HL-60 (cell line): ENCODE data around the gene TNFAIP8L3.
"Not testable (repeated sequence)": the region's sequence is repeated elsewhere in the genome, so short reads cannot be mapped to it uniquely, and the experiment has no call there.

Experiments
- DNase-seq, 2 experiments: peaks; one replicate each; pipeline ENCODE4 v3.0.0-alpha.2; 2010 to 2020; ENCODE audit warnings: low read depth in 1 of 2, low spot score in 1 of 2
- H3K27ac ChIP-seq: fragments of 250-450 bp; sonication (Bioruptor Pico); replicated peaks from 2 replicates; pipeline ENCODE4 v1.5.1; 2020; ENCODE audit warnings: mild to moderate bottlenecking, moderate library complexity
- H3K27me3 ChIP-seq: fragments of 250-450 bp; sonication (Bioruptor Pico); 2 replicates; pipeline ENCODE4 v1.5.1; 2021; ENCODE audit warnings: mild to moderate bottlenecking, moderate library complexity; ENCODE audit not compliant: insufficient read depth, poor library complexity, severe bottlenecking
- H3K4me3 ChIP-seq: replicated peaks from 2 replicates; pipeline ENCODE4 v1.5.1; 2011; ENCODE audit warnings: mild to moderate bottlenecking, control low read depth, low read length; ENCODE audit not compliant: insufficient read depth
- GABPA ChIP-seq: IDR thresholded peaks from 2 replicates; pipeline ENCODE4 v1.6.1; 2012; ENCODE audit warnings: low read depth
- POLR2AphosphoS5 ChIP-seq: IDR thresholded peaks from 2 replicates; pipeline ENCODE4 v1.6.1; 2012; ENCODE audit warnings: low read depth
- SPI1 ChIP-seq: IDR thresholded peaks from 2 replicates; pipeline ENCODE4 v1.6.1; 2012; ENCODE audit warnings: low read depth, mild to moderate bottlenecking, borderline replicate concordance
- long read RNA-seq: library from polyadenylated mRNA; unstranded; transcript quantifications from one replicate; pipeline ENCODE4 v2.0.0, GENCODE V29; 2020
- TF ChIP-seq, protein P1 (sequence below): IDR thresholded peaks from one replicate; pipeline ENCODE4 v1.5.1; 2011; ENCODE audit warnings: low read length, control low read depth, inconsistent platforms; ENCODE audit not compliant: insufficient read depth
- TF ChIP-seq, protein P2 (sequence below): IDR thresholded peaks from 2 replicates; pipeline ENCODE4 v1.6.1; 2012; ENCODE audit warnings: low read depth; ENCODE audit not compliant: insufficient replicate concordance

Gene TNFAIP8L3
- long read RNA-seq: 0 reads

DNA sequence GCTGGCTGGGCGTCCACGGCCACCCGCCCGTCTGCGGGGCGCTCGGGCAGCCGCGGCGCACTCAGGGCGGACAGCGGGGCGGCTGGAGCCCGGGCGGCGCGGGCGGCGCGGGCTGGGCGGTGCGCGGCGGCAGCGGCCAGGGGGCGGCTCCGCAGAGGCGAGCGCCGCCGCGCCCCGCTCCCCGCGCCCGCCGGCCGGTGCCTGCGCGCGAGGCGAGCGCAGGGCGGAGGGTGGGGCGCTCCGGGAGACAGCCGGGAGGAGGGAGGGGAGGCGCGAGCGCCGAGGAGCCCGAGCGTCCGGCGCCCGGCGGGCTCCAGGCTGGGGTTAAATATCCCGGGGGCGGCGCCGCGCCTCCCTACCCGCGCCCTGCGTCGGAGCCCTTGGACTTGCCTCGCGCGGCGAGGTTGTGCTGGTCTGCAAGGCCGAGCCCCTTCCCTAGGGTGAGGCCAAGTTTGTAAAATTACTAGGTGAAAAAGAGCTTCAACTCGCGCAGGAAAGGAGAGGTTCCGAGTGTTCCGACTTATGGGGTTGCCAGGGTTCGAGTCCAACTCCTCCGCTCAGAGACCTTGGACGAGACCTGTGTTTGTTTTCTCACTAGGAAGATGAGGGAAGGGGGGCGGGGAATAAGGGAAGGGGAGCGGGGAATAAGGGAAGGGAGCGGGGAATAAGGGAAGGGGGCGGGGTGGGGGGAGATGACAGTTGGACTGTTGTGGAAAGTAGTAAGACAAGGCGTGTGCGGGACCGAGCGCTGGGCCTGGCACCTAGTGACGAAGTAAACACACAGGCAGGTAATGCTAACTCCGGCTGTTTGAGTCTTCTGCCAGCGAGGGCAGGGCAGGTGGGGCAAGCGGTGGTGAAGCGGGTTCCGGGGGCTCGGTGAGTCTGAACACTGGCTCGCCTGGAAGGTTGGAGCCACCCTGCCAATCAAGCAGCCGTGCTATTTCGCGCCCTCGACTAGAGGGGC is at the start of gene TNFAIP8L3:
TSS of gene TNFAIP8L3 (minus strand) at position 301 of the 964 bp plus-strand sequence. CDS start 311 bp downstream, outside the sequence.
- Histone ChIP-seq H3K27ac (no peak within 1 kb of the TSS), H3K27me3 (peaks cover 34% of the 10 kb centered on the region), H3K4me3 (peak within 1 kb of the TSS; percentile 64)
- TF ChIP-seq POLR2AphosphoS5: no peak
- no peak for DNase-seq

GRCh38 chr15:51144021-51144532 is 49.4 kb upstream of the TNFAIP8L3 start:
- no peak for TF ChIP-seq SPI1
- TF ChIP-seq, protein P1, sequence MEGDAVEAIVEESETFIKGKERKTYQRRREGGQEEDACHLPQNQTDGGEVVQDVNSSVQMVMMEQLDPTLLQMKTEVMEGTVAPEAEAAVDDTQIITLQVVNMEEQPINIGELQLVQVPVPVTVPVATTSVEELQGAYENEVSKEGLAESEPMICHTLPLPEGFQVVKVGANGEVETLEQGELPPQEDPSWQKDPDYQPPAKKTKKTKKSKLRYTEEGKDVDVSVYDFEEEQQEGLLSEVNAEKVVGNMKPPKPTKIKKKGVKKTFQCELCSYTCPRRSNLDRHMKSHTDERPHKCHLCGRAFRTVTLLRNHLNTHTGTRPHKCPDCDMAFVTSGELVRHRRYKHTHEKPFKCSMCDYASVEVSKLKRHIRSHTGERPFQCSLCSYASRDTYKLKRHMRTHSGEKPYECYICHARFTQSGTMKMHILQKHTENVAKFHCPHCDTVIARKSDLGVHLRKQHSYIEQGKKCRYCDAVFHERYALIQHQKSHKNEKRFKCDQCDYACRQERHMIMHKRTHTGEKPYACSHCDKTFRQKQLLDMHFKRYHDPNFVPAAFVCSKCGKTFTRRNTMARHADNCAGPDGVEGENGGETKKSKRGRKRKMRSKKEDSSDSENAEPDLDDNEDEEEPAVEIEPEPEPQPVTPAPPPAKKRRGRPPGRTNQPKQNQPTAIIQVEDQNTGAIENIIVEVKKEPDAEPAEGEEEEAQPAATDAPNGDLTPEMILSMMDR: no peak
- TF ChIP-seq, protein P2, sequence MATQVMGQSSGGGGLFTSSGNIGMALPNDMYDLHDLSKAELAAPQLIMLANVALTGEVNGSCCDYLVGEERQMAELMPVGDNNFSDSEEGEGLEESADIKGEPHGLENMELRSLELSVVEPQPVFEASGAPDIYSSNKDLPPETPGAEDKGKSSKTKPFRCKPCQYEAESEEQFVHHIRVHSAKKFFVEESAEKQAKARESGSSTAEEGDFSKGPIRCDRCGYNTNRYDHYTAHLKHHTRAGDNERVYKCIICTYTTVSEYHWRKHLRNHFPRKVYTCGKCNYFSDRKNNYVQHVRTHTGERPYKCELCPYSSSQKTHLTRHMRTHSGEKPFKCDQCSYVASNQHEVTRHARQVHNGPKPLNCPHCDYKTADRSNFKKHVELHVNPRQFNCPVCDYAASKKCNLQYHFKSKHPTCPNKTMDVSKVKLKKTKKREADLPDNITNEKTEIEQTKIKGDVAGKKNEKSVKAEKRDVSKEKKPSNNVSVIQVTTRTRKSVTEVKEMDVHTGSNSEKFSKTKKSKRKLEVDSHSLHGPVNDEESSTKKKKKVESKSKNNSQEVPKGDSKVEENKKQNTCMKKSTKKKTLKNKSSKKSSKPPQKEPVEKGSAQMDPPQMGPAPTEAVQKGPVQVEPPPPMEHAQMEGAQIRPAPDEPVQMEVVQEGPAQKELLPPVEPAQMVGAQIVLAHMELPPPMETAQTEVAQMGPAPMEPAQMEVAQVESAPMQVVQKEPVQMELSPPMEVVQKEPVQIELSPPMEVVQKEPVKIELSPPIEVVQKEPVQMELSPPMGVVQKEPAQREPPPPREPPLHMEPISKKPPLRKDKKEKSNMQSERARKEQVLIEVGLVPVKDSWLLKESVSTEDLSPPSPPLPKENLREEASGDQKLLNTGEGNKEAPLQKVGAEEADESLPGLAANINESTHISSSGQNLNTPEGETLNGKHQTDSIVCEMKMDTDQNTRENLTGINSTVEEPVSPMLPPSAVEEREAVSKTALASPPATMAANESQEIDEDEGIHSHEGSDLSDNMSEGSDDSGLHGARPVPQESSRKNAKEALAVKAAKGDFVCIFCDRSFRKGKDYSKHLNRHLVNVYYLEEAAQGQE: no peak
- TF ChIP-seq GABPA: no peak
- no peak for TF ChIP-seq POLR2AphosphoS5
- Histone ChIP-seq H3K27ac (no peak overlapping the region), H3K4me3 (no peak overlapping the region), H3K27me3 (no peaks in the 10 kb centered on the region)
- no peak for DNase-seq

DNA sequence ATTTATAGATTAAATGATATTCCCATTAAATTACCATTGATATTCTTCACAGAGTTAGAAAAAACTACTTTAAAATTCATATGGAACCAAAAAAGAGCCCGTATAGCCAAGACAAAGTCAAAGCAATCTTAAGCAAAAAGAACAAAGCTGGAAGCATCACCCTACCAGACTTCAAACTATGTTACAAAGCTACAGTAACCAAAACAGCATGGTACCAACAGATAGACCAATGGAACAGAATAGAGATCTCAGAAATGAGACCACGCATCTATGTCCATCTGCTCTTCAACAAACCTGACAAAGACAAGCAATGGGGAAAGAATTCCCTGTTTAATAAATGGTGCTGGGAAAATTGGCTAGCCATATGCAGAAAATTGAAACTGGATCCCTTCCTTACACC is 45.6 kb upstream of the TNFAIP8L3 start:
- H3K4me3 ChIP-seq, H3K27me3 ChIP-seq, H3K27ac ChIP-seq, DNase-seq: not testable (repeated sequence)

GRCh38 chr15:51139091-51139490 is 44.4 kb upstream of the TNFAIP8L3 start:
- no peak overlapping the region for H3K27ac ChIP-seq
- no peak for TF ChIP-seq GABPA
- no peak for TF ChIP-seq SPI1
- H3K27me3 ChIP-seq: no peaks in the 10 kb centered on the region
- H3K4me3 ChIP-seq: no peak overlapping the region
- DNase-seq: no peak

DNA sequence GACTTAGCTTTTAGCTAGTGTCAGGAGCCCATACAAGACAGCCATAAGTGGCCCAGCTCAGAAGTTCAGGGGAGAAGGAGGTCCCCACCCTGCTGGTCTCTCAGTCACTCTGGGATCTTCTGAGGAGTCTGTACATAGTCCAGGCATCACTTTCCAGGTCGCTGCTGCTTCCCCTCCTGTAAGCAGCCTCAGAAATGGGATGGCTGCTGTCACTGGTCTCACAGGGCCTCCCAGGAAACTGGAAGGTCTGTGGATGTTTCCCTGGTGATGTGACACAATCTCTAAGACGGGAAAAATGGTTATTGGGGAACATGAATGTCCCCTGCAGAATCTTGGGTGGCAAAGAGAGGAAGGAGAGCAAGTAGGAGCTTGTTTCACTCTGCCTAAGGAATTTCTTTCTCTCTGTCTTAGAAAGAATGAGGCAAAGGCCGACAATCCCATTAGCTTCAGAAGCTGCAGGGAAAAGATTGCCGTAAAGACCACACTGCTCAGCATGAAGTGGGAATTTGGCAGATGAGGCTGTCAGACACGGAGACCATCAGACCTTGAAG is 43.2 kb upstream of the TNFAIP8L3 start:
- no peak for TF ChIP-seq SPI1
- TF ChIP-seq POLR2AphosphoS5: no peak
- TF ChIP-seq, protein P2: no peak
- no peak for TF ChIP-seq GABPA
- TF ChIP-seq, protein P1: no peak
- no peaks in the 10 kb centered on the region for H3K27me3 ChIP-seq
- no peak for DNase-seq
- H3K27ac ChIP-seq: no peak overlapping the region
- H3K4me3 ChIP-seq: no peak overlapping the region
